ENCODE measurements around the gene PRODH2. TPM values are rescaled to one million over a fixed set of nuclear protein-coding genes. Genes with fewer than 3 reads are reported as not detected.
"Not testable (repeated sequence)": the region's sequence is repeated elsewhere in the genome, so short reads cannot be mapped to it uniquely, and the experiment has no call there.

The PRODH2 gene
- total and polyA plus RNA-seq, 5 donors = not detected

GRCh38 chr19:35813043-35813890, 622 bp upstream of the PRODH2 start:
- Histone ChIP-seq H3K4me1 (ENCODE audit: control insufficient read depth, insufficient read depth, low read length) (no peaks in the 10 kb centered on the region), H3K9me3 (ENCODE audit: control insufficient read depth, low read length) (no peaks in the 10 kb centered on the region), H3K27ac (ENCODE audit: low read length) (no peak overlapping the region), H3K4me3 (ENCODE audit: low read length) (no peak overlapping the region), H3K27me3 (ENCODE audit: control insufficient read depth, insufficient read depth) (no peaks in the 10 kb centered on the region)
- intact Hi-C loops (cut with DNase I) = no loop called here
- 85% methylated on average over 11 of the region's 11 CpGs for WGBS
- DNase-seq = no peak
- no peak for ATAC-seq

- intact Hi-C loops (cut with DNase I) = no loop called here
- no peaks in the 10 kb centered on the region for H3K27me3 ChIP-seq (ENCODE audit: control insufficient read depth, insufficient read depth)
Observed at GRCh38 chr19:35811317-35812219, 1.1 kb downstream of the PRODH2 start.

GRCh38 chr19:35807633-35808032, 5.0 kb downstream of the PRODH2 start:
- no peak for DNase-seq
- no peaks in the 10 kb centered on the region for H3K9me3 ChIP-seq (ENCODE audit: control insufficient read depth, low read length)
- 90% methylated on average over 5 of the region's 5 CpGs for WGBS
- peaks cover 2% of the 10 kb centered on the region for H3K27me3 ChIP-seq (ENCODE audit: control insufficient read depth, insufficient read depth)
- no peak for ATAC-seq
- H3K27ac ChIP-seq (ENCODE audit: low read length) = no peak overlapping the region
- H3K4me3 ChIP-seq (ENCODE audit: low read length) = no peak overlapping the region
- no peaks in the 10 kb centered on the region for H3K4me1 ChIP-seq (ENCODE audit: control insufficient read depth, insufficient read depth, low read length)
- intact Hi-C loops (cut with DNase I) = no loop called here

More at GRCh38 chr19:35811317-35812219, 1.1 kb downstream of the PRODH2 start:
- Histone ChIP-seq H3K27ac (ENCODE audit: low read length) (no peak overlapping the region), H3K4me1 (ENCODE audit: control insufficient read depth, insufficient read depth, low read length) (no peaks in the 10 kb centered on the region), H3K9me3 (ENCODE audit: control insufficient read depth, low read length) (no peaks in the 10 kb centered on the region), H3K4me3 (ENCODE audit: low read length) (no peak overlapping the region)
- no peak for ATAC-seq
- no peak for DNase-seq
- WGBS = 69% methylated on average over 18 of the region's 18 CpGs

- no peak for DNase-seq
- 82% methylated on average over 18 of the region's 18 CpGs for WGBS
- H3K4me1 ChIP-seq (ENCODE audit: control insufficient read depth, insufficient read depth, low read length) = no peaks in the 10 kb centered on the region
- no peaks in the 10 kb centered on the region for H3K9me3 ChIP-seq (ENCODE audit: control insufficient read depth, low read length)
- intact Hi-C loops (cut with DNase I) = no loop called here
- peaks cover 2% of the 10 kb centered on the region for H3K27me3 ChIP-seq (ENCODE audit: control insufficient read depth, insufficient read depth)
- H3K27ac ChIP-seq (ENCODE audit: low read length) = no peak overlapping the region
- no peak overlapping the region for H3K4me3 ChIP-seq (ENCODE audit: low read length)
- peak in 1 of 2 donors; percentile 33 for ATAC-seq
Observed at GRCh38 chr19:35806597-35806996, 6.0 kb downstream of the PRODH2 start.

GRCh38 chr19:35805526-35806102, 7.0 kb downstream of the PRODH2 start:
- no peak for ATAC-seq
- no peaks in the 10 kb centered on the region for H3K9me3 ChIP-seq (ENCODE audit: control insufficient read depth, low read length)
- intact Hi-C loops (cut with DNase I) = no loop called here
- WGBS = 63% methylated on average over 5 of the region's 5 CpGs
- no peaks in the 10 kb centered on the region for H3K4me1 ChIP-seq (ENCODE audit: control insufficient read depth, insufficient read depth, low read length)
- H3K27ac ChIP-seq (ENCODE audit: low read length) = no peak overlapping the region
- H3K4me3 ChIP-seq (ENCODE audit: low read length) = no peak overlapping the region
- peaks cover 2% of the 10 kb centered on the region for H3K27me3 ChIP-seq (ENCODE audit: control insufficient read depth, insufficient read depth)
- no peak for DNase-seq

- Histone ChIP-seq H3K4me1 (ENCODE audit: control insufficient read depth, insufficient read depth, low read length) (no peaks in the 10 kb centered on the region), H3K27me3 (ENCODE audit: control insufficient read depth, insufficient read depth) (peaks cover 2% of the 10 kb centered on the region), H3K4me3 (ENCODE audit: low read length) (no peak overlapping the region), H3K9me3 (ENCODE audit: control insufficient read depth, low read length) (no peaks in the 10 kb centered on the region), H3K27ac (ENCODE audit: low read length) (no peak overlapping the region)
- no peak for ATAC-seq
- intact Hi-C loops (cut with DNase I) = no loop called here
- DNase-seq = no peak
- WGBS = 68% methylated on average over 3 of the region's 3 CpGs
Observed at GRCh38 chr19:35801828-35802227, 10.8 kb downstream of the PRODH2 start.

- WGBS = 3% methylated on average over 15 of the region's 15 CpGs
- no peak overlapping the region for H3K27ac ChIP-seq (ENCODE audit: low read length)
- no peaks in the 10 kb centered on the region for H3K27me3 ChIP-seq (ENCODE audit: control insufficient read depth, insufficient read depth)
- no peaks in the 10 kb centered on the region for H3K4me1 ChIP-seq (ENCODE audit: control insufficient read depth, insufficient read depth, low read length)
- ATAC-seq (peak; percentile 38), DNase-seq (peak in 1 of 3 donors; percentile 55)
- intact Hi-C loops (cut with DNase I) = no loop called here
- H3K4me3 ChIP-seq (ENCODE audit: low read length) = no peak overlapping the region
- no peaks in the 10 kb centered on the region for H3K9me3 ChIP-seq (ENCODE audit: control insufficient read depth, low read length)
Observed at GRCh38 chr19:35797663-35798062, 15.0 kb downstream of the PRODH2 start.

- 14% methylated on average over 39 of the region's 39 CpGs for WGBS
- H3K27ac ChIP-seq (ENCODE audit: low read length) = no peak overlapping the region
- DNase-seq (no peak), ATAC-seq (no peak)
- intact Hi-C loops (cut with DNase I) = no loop called here
- no peak overlapping the region for H3K4me3 ChIP-seq (ENCODE audit: low read length)
- no peaks in the 10 kb centered on the region for H3K27me3 ChIP-seq (ENCODE audit: control insufficient read depth, insufficient read depth)
- H3K9me3 ChIP-seq (ENCODE audit: control insufficient read depth, low read length) = no peaks in the 10 kb centered on the region
- no peaks in the 10 kb centered on the region for H3K4me1 ChIP-seq (ENCODE audit: control insufficient read depth, insufficient read depth, low read length)
Observed at GRCh38 chr19:35796645-35797542, 15.8 kb downstream of the PRODH2 start.

GRCh38 chr19:35795564-35795963, 17.1 kb downstream of the PRODH2 start:
- not testable (repeated sequence) for H3K27me3 ChIP-seq (ENCODE audit: control insufficient read depth, insufficient read depth)

GRCh38 chr19:35793381-35794165, 19.1 kb downstream of the PRODH2 start:
- Histone ChIP-seq H3K4me1 (ENCODE audit: control insufficient read depth, insufficient read depth, low read length) (no peaks in the 10 kb centered on the region), H3K27ac (ENCODE audit: low read length) (no peak overlapping the region), H3K4me3 (ENCODE audit: low read length) (no peak overlapping the region), H3K9me3 (ENCODE audit: control insufficient read depth, low read length) (no peaks in the 10 kb centered on the region), H3K27me3 (ENCODE audit: control insufficient read depth, insufficient read depth) (no peaks in the 10 kb centered on the region)
- DNase-seq (no peak), ATAC-seq (no peak)
- WGBS = 67% methylated on average over 7 of the region's 7 CpGs
- intact Hi-C loops (cut with DNase I) = no loop called here

More at GRCh38 chr19:35795564-35795963, 17.1 kb downstream of the PRODH2 start:
- H3K9me3 ChIP-seq (ENCODE audit: control insufficient read depth, low read length); intact Hi-C loops (cut with DNase I); ATAC-seq; H3K4me3 ChIP-seq (ENCODE audit: low read length); H3K27ac ChIP-seq (ENCODE audit: low read length); DNase-seq; H3K4me1 ChIP-seq (ENCODE audit: control insufficient read depth, insufficient read depth, low read length): not testable (repeated sequence)
- 94% methylated on average over 1 of the region's 1 CpG for WGBS
